ENCODE data around the gene PHLDB3. TPM values are rescaled to one million over a fixed set of nuclear protein-coding genes. Genes with fewer than 3 reads are reported as not detected.
"Not testable (repeated sequence)": the region's sequence is repeated elsewhere in the genome, so short reads cannot be mapped to it uniquely, and the experiment has no call there.

The PHLDB3 gene
- total RNA-seq, 1 donor from 2014 or later, result 7.8 TPM

DNA sequence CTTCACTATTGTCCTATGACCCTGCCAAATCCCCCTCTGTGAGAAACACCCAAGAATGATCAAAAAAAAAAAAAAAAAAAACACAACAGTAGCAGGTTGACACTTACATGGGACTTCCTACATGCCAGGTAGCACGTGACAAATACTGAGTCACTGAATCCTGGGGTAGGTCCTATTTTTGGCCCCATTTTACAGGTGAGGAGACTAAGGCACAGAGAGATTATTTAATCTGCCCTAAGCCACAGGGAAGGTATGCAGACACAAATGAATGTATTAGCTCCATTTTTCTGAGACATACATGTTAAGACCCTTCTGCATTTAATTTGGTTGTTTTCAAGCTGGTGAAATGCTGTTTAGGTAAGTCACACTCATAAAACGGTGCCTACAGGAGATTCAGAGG, 44.2 kb upstream of the PHLDB3 start:
- Histone ChIP-seq H3K36me3 (peaks cover 65% of the 10 kb centered on the region), H3K4me1 (no peaks in the 10 kb centered on the region), H3K9me3 (no peaks in the 10 kb centered on the region), H3K4me3 (no peak overlapping the region), H3K27me3 (ENCODE audit: low read depth) (no peaks in the 10 kb centered on the region), H3K27ac (no peak overlapping the region)
- TF ChIP-seq, protein P1, sequence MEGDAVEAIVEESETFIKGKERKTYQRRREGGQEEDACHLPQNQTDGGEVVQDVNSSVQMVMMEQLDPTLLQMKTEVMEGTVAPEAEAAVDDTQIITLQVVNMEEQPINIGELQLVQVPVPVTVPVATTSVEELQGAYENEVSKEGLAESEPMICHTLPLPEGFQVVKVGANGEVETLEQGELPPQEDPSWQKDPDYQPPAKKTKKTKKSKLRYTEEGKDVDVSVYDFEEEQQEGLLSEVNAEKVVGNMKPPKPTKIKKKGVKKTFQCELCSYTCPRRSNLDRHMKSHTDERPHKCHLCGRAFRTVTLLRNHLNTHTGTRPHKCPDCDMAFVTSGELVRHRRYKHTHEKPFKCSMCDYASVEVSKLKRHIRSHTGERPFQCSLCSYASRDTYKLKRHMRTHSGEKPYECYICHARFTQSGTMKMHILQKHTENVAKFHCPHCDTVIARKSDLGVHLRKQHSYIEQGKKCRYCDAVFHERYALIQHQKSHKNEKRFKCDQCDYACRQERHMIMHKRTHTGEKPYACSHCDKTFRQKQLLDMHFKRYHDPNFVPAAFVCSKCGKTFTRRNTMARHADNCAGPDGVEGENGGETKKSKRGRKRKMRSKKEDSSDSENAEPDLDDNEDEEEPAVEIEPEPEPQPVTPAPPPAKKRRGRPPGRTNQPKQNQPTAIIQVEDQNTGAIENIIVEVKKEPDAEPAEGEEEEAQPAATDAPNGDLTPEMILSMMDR (IDR thresholded peaks at IDR 0.05), result no peak
- no peak for DNase-seq
- no peak for ATAC-seq
- intact Hi-C loops (cut with DNase I), result no loop called here

- intact Hi-C loops (cut with DNase I); H3K4me1 ChIP-seq; DNase-seq; H3K9me3 ChIP-seq; H3K27me3 ChIP-seq (ENCODE audit: low read depth); H3K4me3 ChIP-seq; H3K27ac ChIP-seq; ATAC-seq: not testable (repeated sequence)
- H3K36me3 ChIP-seq, result peaks cover 64% of the 10 kb centered on the region
Observed at GRCh38 chr19:43547926-43548325, 43.4 kb upstream of the PHLDB3 start.

DNA sequence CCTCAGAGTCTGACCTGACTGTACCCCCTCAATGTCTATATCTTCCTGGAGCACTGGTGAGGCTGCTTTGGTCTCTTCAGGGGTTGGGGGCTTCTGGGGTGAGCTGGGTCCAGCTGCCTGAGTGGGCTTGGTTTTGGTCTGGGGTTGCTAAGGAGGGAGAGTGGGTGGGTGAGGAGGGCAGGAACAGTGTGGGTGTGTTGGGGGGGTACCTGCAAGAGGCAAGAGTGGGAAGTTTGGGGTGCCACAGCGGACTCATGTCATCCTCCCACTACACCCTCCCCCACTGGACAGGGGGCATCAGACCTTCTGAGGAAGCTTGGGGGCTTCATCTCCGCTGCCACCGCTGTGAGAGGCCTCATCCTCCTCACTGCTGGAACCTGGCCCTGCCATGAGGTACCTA, 42.0 kb upstream of the PHLDB3 start:
- Histone ChIP-seq H3K36me3 (peaks cover 66% of the 10 kb centered on the region), H3K4me1 (no peaks in the 10 kb centered on the region), H3K27me3 (ENCODE audit: low read depth) (no peaks in the 10 kb centered on the region), H3K4me3 (no peak overlapping the region), H3K27ac (no peak overlapping the region), H3K9me3 (no peaks in the 10 kb centered on the region)
- intact Hi-C loops (cut with DNase I), result no loop called here
- DNase-seq, result no peak
- no peak for ATAC-seq
- TF ChIP-seq, protein P1 (IDR thresholded peaks at IDR 0.05), result no peak

GRCh38 chr19:43545981-43546380, 41.4 kb upstream of the PHLDB3 start:
- Histone ChIP-seq H3K4me1 (no peaks in the 10 kb centered on the region), H3K36me3 (peaks cover 66% of the 10 kb centered on the region), H3K4me3 (no peak overlapping the region), H3K27ac (no peak overlapping the region), H3K27me3 (ENCODE audit: low read depth) (no peaks in the 10 kb centered on the region), H3K9me3 (no peaks in the 10 kb centered on the region)
- intact Hi-C loops (cut with DNase I), result no loop called here
- DNase-seq (no peak), ATAC-seq (no peak)
- TF ChIP-seq, protein P1 (IDR thresholded peaks at IDR 0.05), result no peak

DNA sequence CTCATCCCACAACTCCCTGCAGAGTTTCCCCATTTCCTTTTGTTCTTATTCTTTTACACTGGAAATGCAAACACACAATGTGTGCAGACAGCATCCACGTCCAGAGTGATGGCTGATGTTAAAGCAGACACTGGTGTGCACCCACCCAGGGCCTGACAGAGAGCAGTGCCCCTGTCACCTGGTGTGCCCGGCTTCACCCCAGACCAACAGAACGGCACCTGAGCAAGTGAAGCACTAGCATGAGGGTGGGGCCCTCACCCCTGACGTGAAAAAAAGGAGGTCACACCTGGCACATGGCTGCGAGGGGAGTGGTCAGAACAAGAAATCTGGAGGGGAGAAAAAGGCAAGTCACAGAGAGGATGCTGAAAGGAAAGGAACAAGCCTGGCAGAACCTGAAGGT, 40.7 kb upstream of the PHLDB3 start:
- no peaks in the 10 kb centered on the region for H3K9me3 ChIP-seq
- H3K36me3 ChIP-seq, result peaks cover 66% of the 10 kb centered on the region
- TF ChIP-seq, protein P1 (IDR thresholded peaks at IDR 0.05), result no peak
- H3K27me3 ChIP-seq (ENCODE audit: low read depth), result no peaks in the 10 kb centered on the region
- H3K27ac ChIP-seq, result no peak overlapping the region
- DNase-seq (no peak), ATAC-seq (no peak)
- H3K4me1 ChIP-seq, result no peaks in the 10 kb centered on the region
- intact Hi-C loops (cut with DNase I), result no loop called here
- H3K4me3 ChIP-seq, result no peak overlapping the region

DNA sequence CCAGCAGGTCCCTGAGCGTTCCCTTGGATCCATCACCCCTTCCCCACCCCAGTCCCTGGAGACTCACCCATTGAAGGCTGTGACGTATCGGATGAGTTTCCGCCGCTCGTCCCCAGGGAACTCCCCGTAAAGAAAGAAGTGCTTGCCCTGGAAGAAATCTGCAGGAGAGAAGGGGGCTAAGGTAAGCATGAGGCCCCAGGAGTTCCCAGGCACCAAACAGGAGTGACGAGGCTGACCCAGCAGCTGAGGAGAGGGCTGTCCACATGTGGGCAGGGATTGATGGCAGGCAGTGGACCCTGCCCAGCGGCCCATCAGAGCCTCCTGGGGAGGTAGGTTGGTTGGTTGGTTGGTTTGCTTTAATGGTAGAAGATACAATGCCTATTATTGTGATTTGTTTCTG, 39.5 kb upstream of the PHLDB3 start:
- Histone ChIP-seq H3K9me3 (no peaks in the 10 kb centered on the region), H3K4me3 (no peak overlapping the region), H3K4me1 (no peaks in the 10 kb centered on the region), H3K27me3 (ENCODE audit: low read depth) (no peaks in the 10 kb centered on the region), H3K36me3 (peaks cover 59% of the 10 kb centered on the region), H3K27ac (no peak overlapping the region)
- intact Hi-C loops (cut with DNase I), result no loop called here
- ATAC-seq (no peak), DNase-seq (no peak)
- TF ChIP-seq, protein P1 (IDR thresholded peaks at IDR 0.05), result no peak

Measured in lower lobe of right lung (tissue), 2 donors.